ENCODE results near the gene RNGTT.

Gene RNGTT

DNA sequence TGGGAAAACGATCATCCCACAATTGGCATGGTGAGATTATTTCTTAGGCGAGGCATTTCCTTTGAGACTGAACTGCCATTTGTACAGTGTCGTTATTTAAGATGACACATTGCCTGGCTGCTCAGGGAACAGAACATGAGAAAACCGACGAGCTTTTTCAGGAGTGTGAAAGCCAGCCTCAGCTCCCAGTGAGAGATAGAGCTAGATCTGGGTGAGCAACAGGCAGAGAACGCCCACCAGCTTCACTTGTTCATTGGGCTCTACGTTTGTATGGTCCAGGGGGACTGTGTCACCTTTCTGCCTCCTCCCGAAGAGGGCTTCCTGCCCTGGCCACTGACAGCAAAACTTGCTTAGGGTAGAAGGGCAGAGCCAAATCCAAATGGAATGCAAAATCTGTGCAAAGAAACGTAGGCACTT lies 378.1 kb downstream of the RNGTT start:
- no peak overlapping the region for H3K4me2 ChIP-seq (ENCODE audit: low read depth, low read length, poor library complexity, severe bottlenecking)
- H3K9ac ChIP-seq (ENCODE audit: low read depth, low read length, poor library complexity, severe bottlenecking): no peak overlapping the region
- H3K27me3 ChIP-seq (ENCODE audit: insufficient read depth, low read length, poor library complexity, severe bottlenecking): no peaks in the 10 kb centered on the region
- no peaks in the 10 kb centered on the region for H3K79me2 ChIP-seq (ENCODE audit: insufficient read depth, low read length)
- TF ChIP-seq EZH2phosphoT487 (IDR thresholded peaks at IDR 0.05; ENCODE audit: borderline replicate concordance): no peak
- H3K9me3 ChIP-seq (ENCODE audit: insufficient read depth, low read depth, low read length): peaks cover 12% of the 10 kb centered on the region; the same call in 1 of the 2 replicates
- H3K4me1 ChIP-seq (ENCODE audit: insufficient read depth, low read length, poor library complexity, severe bottlenecking): no peaks in the 10 kb centered on the region
- H3K4me3 ChIP-seq (ENCODE audit: low read length, poor library complexity, severe bottlenecking): no peak overlapping the region
- no peaks in the 10 kb centered on the region for H4K20me1 ChIP-seq (ENCODE audit: insufficient read depth, low read length, poor library complexity, severe bottlenecking)
- H2AFZ ChIP-seq (ENCODE audit: low read length): no peak overlapping the region
- H3K9me2 ChIP-seq (replicated peaks; ENCODE audit: low read depth, low read length): no peaks in the 10 kb centered on the region
- no peaks in the 10 kb centered on the region for H3F3A ChIP-seq (ENCODE audit: low read depth)
- no peaks in the 10 kb centered on the region for H3K36me3 ChIP-seq (ENCODE audit: insufficient read depth, low read length)

DNA sequence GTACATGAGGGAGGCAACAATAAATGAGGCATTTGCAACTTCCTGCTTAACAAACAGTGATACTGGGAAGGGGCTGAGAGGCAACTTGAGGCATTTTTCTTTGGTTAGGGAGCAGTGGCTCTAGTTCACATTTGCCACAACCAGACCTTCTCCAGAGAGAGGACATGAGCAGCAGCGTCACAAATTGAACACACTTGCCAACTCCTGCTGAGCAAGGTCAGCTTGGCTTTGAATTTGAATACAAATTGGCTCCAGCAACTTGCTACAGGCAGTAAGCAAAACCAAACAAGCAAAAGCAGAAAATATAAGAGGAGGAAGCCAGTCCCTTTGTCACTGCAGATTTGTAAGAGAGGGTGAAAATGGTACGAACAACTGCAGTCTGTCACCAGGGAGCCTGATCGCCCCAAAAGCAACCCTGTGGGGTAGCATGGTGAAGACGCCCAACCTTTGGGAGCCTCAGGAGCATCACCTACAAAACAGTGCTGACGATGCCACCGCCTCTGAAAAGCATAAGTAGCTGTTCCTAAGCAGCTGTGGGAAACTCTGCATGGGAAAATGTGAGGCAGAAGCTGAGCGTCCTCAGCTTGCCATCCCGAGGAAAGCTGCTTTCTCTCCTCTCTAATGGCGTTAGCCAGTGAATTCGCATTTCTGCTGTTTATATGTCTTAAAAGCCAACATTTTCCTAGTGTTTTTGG lies 378.7 kb downstream of the RNGTT start:
- H3K9me3 ChIP-seq (ENCODE audit: insufficient read depth, low read depth, low read length): peaks cover 12% of the 10 kb centered on the region; the same call in 1 of the 2 replicates
- no peak overlapping the region for H3K4me2 ChIP-seq (ENCODE audit: low read depth, low read length, poor library complexity, severe bottlenecking)

DNA sequence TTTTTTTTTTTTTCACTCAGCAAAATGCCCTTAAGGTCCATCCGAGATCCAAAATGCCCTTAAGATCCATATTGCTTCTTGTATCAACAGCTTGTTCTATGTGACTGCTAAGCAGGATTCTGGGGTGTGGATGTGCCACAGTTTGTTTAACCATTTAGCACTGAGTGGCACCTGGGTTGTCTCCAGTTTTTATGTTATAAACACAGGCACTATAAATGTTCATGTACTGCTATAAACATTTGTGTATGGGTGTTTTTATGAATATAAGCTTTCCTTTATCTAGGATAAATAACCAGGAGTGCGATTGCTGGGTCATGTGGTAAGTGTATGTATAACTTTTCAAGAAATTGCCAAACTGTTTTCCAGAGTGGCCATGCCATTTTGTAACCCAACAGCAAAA lies 386.0 kb downstream of the RNGTT start:
- H3K9me2 ChIP-seq (replicated peaks; ENCODE audit: low read depth, low read length): no peaks in the 10 kb centered on the region
- 0 out of 2 replicates have a peak, but pooled peaks cover 4% of the 10 kb centered on the region for H3K9me3 ChIP-seq (ENCODE audit: insufficient read depth, low read depth, low read length)
- no peak overlapping the region for H2AFZ ChIP-seq (ENCODE audit: low read length)
- no peak for TF ChIP-seq EZH2phosphoT487 (IDR thresholded peaks at IDR 0.05; ENCODE audit: borderline replicate concordance)
- TF ChIP-seq, protein P1, sequence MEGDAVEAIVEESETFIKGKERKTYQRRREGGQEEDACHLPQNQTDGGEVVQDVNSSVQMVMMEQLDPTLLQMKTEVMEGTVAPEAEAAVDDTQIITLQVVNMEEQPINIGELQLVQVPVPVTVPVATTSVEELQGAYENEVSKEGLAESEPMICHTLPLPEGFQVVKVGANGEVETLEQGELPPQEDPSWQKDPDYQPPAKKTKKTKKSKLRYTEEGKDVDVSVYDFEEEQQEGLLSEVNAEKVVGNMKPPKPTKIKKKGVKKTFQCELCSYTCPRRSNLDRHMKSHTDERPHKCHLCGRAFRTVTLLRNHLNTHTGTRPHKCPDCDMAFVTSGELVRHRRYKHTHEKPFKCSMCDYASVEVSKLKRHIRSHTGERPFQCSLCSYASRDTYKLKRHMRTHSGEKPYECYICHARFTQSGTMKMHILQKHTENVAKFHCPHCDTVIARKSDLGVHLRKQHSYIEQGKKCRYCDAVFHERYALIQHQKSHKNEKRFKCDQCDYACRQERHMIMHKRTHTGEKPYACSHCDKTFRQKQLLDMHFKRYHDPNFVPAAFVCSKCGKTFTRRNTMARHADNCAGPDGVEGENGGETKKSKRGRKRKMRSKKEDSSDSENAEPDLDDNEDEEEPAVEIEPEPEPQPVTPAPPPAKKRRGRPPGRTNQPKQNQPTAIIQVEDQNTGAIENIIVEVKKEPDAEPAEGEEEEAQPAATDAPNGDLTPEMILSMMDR (conservative IDR thresholded peaks at IDR 0.05; ENCODE audit: low read length): no peak
- no peaks in the 10 kb centered on the region for H3K36me3 ChIP-seq (ENCODE audit: insufficient read depth, low read length)
- H3K4me1 ChIP-seq (ENCODE audit: insufficient read depth, low read length, poor library complexity, severe bottlenecking): no peaks in the 10 kb centered on the region
- H3K79me2 ChIP-seq (ENCODE audit: insufficient read depth, low read length): no peaks in the 10 kb centered on the region
- H3F3A ChIP-seq (ENCODE audit: low read depth): no peaks in the 10 kb centered on the region
- H3K4me3 ChIP-seq (ENCODE audit: low read length, poor library complexity, severe bottlenecking): no peak overlapping the region
- no peak overlapping the region for H3K4me2 ChIP-seq (ENCODE audit: low read depth, low read length, poor library complexity, severe bottlenecking)
- H3K27me3 ChIP-seq (ENCODE audit: insufficient read depth, low read length, poor library complexity, severe bottlenecking): no peaks in the 10 kb centered on the region
- H4K20me1 ChIP-seq (ENCODE audit: insufficient read depth, low read length, poor library complexity, severe bottlenecking): no peaks in the 10 kb centered on the region
- no peak overlapping the region for H3K9ac ChIP-seq (ENCODE audit: low read depth, low read length, poor library complexity, severe bottlenecking)

More for the DNA sequence above, 378.7 kb downstream of the RNGTT start:
- no peaks in the 10 kb centered on the region for H3K27me3 ChIP-seq (ENCODE audit: insufficient read depth, low read length, poor library complexity, severe bottlenecking)
- no peaks in the 10 kb centered on the region for H3K36me3 ChIP-seq (ENCODE audit: insufficient read depth, low read length)
- H3K9ac ChIP-seq (ENCODE audit: low read depth, low read length, poor library complexity, severe bottlenecking): no peak overlapping the region
- no peaks in the 10 kb centered on the region for H3K4me1 ChIP-seq (ENCODE audit: insufficient read depth, low read length, poor library complexity, severe bottlenecking)
- no peak for TF ChIP-seq EZH2phosphoT487 (IDR thresholded peaks at IDR 0.05; ENCODE audit: borderline replicate concordance)
- TF ChIP-seq, protein P1 (conservative IDR thresholded peaks at IDR 0.05; ENCODE audit: low read length): no peak
- no peaks in the 10 kb centered on the region for H3K79me2 ChIP-seq (ENCODE audit: insufficient read depth, low read length)
- H3K4me3 ChIP-seq (ENCODE audit: low read length, poor library complexity, severe bottlenecking): no peak overlapping the region
- H2AFZ ChIP-seq (ENCODE audit: low read length): no peak overlapping the region
- H4K20me1 ChIP-seq (ENCODE audit: insufficient read depth, low read length, poor library complexity, severe bottlenecking): no peaks in the 10 kb centered on the region
- no peaks in the 10 kb centered on the region for H3F3A ChIP-seq (ENCODE audit: low read depth)
- H3K9me2 ChIP-seq (replicated peaks; ENCODE audit: low read depth, low read length): no peaks in the 10 kb centered on the region

DNA sequence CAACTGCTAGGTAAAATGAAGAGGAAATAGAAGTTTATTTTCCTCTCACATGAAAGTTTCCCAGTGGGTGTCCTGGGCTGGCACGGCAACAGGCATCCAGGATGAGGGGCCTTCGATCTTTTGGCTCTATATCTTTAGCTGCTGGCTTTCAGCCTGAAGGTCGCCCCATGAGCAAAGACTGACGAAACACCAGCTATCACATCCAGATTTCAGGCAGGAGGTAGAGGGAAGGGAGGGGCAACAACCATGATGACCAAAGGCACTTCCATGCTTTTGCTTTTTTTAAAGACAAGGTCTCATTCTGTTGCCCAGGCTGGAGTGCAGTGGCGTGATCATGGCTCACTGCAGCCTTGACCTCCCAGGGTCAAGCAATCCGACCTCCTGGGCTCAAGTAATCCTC lies 387.9 kb downstream of the RNGTT start:
- Histone ChIP-seq H3K9me2 (replicated peaks; ENCODE audit: low read depth, low read length) (no peaks in the 10 kb centered on the region), H3F3A (ENCODE audit: low read depth) (no peaks in the 10 kb centered on the region), H3K4me1 (ENCODE audit: insufficient read depth, low read length, poor library complexity, severe bottlenecking) (no peaks in the 10 kb centered on the region), H2AFZ (ENCODE audit: low read length) (no peak overlapping the region), H3K27me3 (ENCODE audit: insufficient read depth, low read length, poor library complexity, severe bottlenecking) (no peaks in the 10 kb centered on the region), H3K79me2 (ENCODE audit: insufficient read depth, low read length) (no peaks in the 10 kb centered on the region), H3K36me3 (ENCODE audit: insufficient read depth, low read length) (no peaks in the 10 kb centered on the region), H3K4me3 (ENCODE audit: low read length, poor library complexity, severe bottlenecking) (no peak overlapping the region), H4K20me1 (ENCODE audit: insufficient read depth, low read length, poor library complexity, severe bottlenecking) (no peaks in the 10 kb centered on the region), H3K9ac (ENCODE audit: low read depth, low read length, poor library complexity, severe bottlenecking) (no peak overlapping the region), H3K4me2 (ENCODE audit: low read depth, low read length, poor library complexity, severe bottlenecking) (no peak overlapping the region), H3K9me3 (ENCODE audit: insufficient read depth, low read depth, low read length) (no peaks in the 10 kb centered on the region)
- TF ChIP-seq, protein P1 (conservative IDR thresholded peaks at IDR 0.05; ENCODE audit: low read length): no peak
- no peak for TF ChIP-seq EZH2phosphoT487 (IDR thresholded peaks at IDR 0.05; ENCODE audit: borderline replicate concordance)

Measured in Loucy (cell line).